Trophoblast cell (in vitro differentiated cells and primary cell): ENCODE data around the gene KAT2A.

Source experiments
- DNase-seq, 2 donors: peaks; one replicate each; pipeline ENCODE4 v3.0.0-alpha.2; 2016
- H2AFZ ChIP-seq: 2 replicates; pipeline ENCODE4 v1.6.1; 2013; ENCODE audit warnings: low read length, moderate library complexity, mild to moderate bottlenecking; ENCODE audit not compliant: insufficient read depth, poor library complexity
- H2AK5ac ChIP-seq: 2 replicates; pipeline ENCODE4 v1.6.1; 2013; ENCODE audit warnings: mild to moderate bottlenecking, low read length
- H2BK120ac ChIP-seq: 2 replicates; pipeline ENCODE4 v1.6.1; 2013; ENCODE audit warnings: low read length, mild to moderate bottlenecking, moderate library complexity; ENCODE audit not compliant: insufficient read depth, poor library complexity
- H2BK12ac ChIP-seq: 2 replicates; pipeline ENCODE4 v1.6.1; 2013; ENCODE audit warnings: mild to moderate bottlenecking, low read length, moderate library complexity
- H2BK5ac ChIP-seq: 2 replicates; pipeline ENCODE4 v1.6.1; 2013; ENCODE audit warnings: low read length, low read depth, moderate library complexity, mild to moderate bottlenecking; ENCODE audit not compliant: poor library complexity
- H3K14ac ChIP-seq: 2 replicates; pipeline ENCODE4 v1.6.1; 2013; ENCODE audit warnings: mild to moderate bottlenecking, low read length
- H3K18ac ChIP-seq: 2 replicates; pipeline ENCODE4 v1.6.1; 2013; ENCODE audit warnings: mild to moderate bottlenecking, low read length
- H3K23ac ChIP-seq: 2 replicates; pipeline ENCODE4 v1.6.1; 2013; ENCODE audit warnings: low read length
- H3K27ac ChIP-seq: 2 replicates; pipeline ENCODE4 v1.5.1; 2013; ENCODE audit warnings: low read depth, mild to moderate bottlenecking, inconsistent platforms, low read length, moderate library complexity
- H3K27me3 ChIP-seq: 2 replicates; pipeline ENCODE4 v1.6.1; 2013; ENCODE audit warnings: inconsistent platforms, mild to moderate bottlenecking, low read length, moderate library complexity; ENCODE audit not compliant: insufficient read depth
- H3K36me3 ChIP-seq, 2 experiments: 1 replicate in 1 of 2; 2 replicates in 1 of 2; pipeline ENCODE4 v1.6.1; 2013; ENCODE audit warnings: low read length in 2 of 2, mild to moderate bottlenecking in 2 of 2, moderate library complexity in 1 of 2; ENCODE audit not compliant: insufficient read depth in 2 of 2, control insufficient read depth in 1 of 2
- H3K4ac ChIP-seq: 2 replicates; pipeline ENCODE4 v1.6.1; 2013; ENCODE audit warnings: low read depth, mild to moderate bottlenecking, low read length, moderate library complexity
- H3K4me1 ChIP-seq, 2 experiments: 1 replicate in 1 of 2; 2 replicates in 1 of 2; pipeline ENCODE4 v1.6.1; 2013; ENCODE audit warnings: low read length in 2 of 2, mild to moderate bottlenecking in 2 of 2, moderate library complexity in 1 of 2; ENCODE audit not compliant: insufficient read depth in 2 of 2, control insufficient read depth in 1 of 2
- H3K4me2 ChIP-seq: 2 replicates; pipeline ENCODE4 v1.6.1; 2013; ENCODE audit warnings: inconsistent platforms, mild to moderate bottlenecking, low read length, moderate library complexity
- H3K4me3 ChIP-seq: 2 replicates; pipeline ENCODE4 v1.5.1; 2013; ENCODE audit warnings: mild to moderate bottlenecking, low read depth, low read length, inconsistent platforms
- H3K79me1 ChIP-seq: one replicate; pipeline ENCODE4 v1.6.1; 2013; ENCODE audit warnings: low read length
- H3K79me2 ChIP-seq: 2 replicates; pipeline ENCODE4 v1.6.1; 2013; ENCODE audit warnings: low read length, mild to moderate bottlenecking; ENCODE audit not compliant: control insufficient read depth, insufficient read depth, poor library complexity
- H3K9ac ChIP-seq: 2 replicates; pipeline ENCODE4 v1.6.1; 2013; ENCODE audit warnings: mild to moderate bottlenecking, low read length
- H3K9me3 ChIP-seq: 2 replicates; pipeline ENCODE4 v1.6.1; 2013; ENCODE audit warnings: low read depth, mild to moderate bottlenecking, control low read depth, inconsistent platforms, low read length; ENCODE audit not compliant: insufficient read depth
- H4K12ac ChIP-seq: 2 replicates; pipeline ENCODE4 v1.6.1; 2013; ENCODE audit warnings: low read depth, mild to moderate bottlenecking, low read length, moderate library complexity
- H4K8ac ChIP-seq: 2 replicates; pipeline ENCODE4 v1.6.1; 2013; ENCODE audit warnings: low read depth, mild to moderate bottlenecking, low read length, moderate library complexity
- H4K91ac ChIP-seq: one replicate; pipeline ENCODE4 v1.6.1; 2013; ENCODE audit warnings: low read depth, mild to moderate bottlenecking, low read length, moderate library complexity
- WGBS: extraction: QIAGEN DNeasy Blood & Tissue Kit; methylation state at CpG from one replicate; pipeline ENCODE4 v1.1.7; 2013; ENCODE audit warnings: missing lambda C conversion rate; ENCODE audit not compliant: insufficient read length, insufficient coverage; ENCODE audit errors: extremely low coverage; 5-methylcytosine and 5-hydroxymethylcytosine counted together

The KAT2A gene

DNA sequence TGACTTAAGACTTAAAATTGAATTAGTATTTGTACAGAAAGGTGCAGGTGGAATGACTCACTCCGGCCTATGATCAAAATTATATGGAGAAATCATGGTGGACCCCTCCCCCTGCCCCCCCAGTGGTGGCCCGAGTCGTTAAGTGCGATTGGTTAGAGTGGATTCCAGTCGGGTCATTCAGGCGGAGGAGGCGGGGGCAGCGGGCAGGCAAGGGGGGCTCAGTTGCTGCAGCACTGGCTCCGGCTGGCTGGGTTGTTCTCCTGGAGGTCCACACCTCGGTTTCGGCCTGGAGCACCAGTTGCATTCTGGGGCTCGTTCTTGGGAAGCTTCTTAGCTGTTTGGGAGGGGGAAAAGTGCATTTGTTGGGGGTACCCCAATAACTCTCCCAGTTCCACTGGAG lies 4.4 kb upstream of the KAT2A start:
- no peak overlapping the region for H3K23ac ChIP-seq
- H4K12ac ChIP-seq: no peak overlapping the region
- H3K4me2 ChIP-seq: no peak overlapping the region
- WGBS: no CpG with 5 or more reads among the region's 12 CpGs
- no peak overlapping the region for H3K4ac ChIP-seq
- no peak overlapping the region for H3K14ac ChIP-seq
- peaks cover 1% of the 10 kb centered on the region for H3K9me3 ChIP-seq
- DNase-seq: no peak
- H2BK5ac ChIP-seq: no peak overlapping the region
- no peak overlapping the region for H3K18ac ChIP-seq
- no peak overlapping the region for H3K4me3 ChIP-seq
- H3K4me1 ChIP-seq: peaks cover 0 to 15% of the 10 kb centered on the region in 2 experiments
- no peaks in the 10 kb centered on the region for H3K79me2 ChIP-seq
- no peak overlapping the region for H2BK120ac ChIP-seq
- H2AK5ac ChIP-seq: no peak overlapping the region
- H3K27ac ChIP-seq: no peak overlapping the region
- H2AFZ ChIP-seq: no peak overlapping the region
- no peaks in the 10 kb centered on the region for H3K27me3 ChIP-seq
- H2BK12ac ChIP-seq: no peak overlapping the region
- no peak overlapping the region for H3K9ac ChIP-seq
- H4K91ac ChIP-seq: no peak overlapping the region
- no peak overlapping the region for H4K8ac ChIP-seq
- H3K79me1 ChIP-seq: no peaks in the 10 kb centered on the region
- H3K36me3 ChIP-seq: peaks cover 47 to 53% of the 10 kb centered on the region in 2 experiments

DNA sequence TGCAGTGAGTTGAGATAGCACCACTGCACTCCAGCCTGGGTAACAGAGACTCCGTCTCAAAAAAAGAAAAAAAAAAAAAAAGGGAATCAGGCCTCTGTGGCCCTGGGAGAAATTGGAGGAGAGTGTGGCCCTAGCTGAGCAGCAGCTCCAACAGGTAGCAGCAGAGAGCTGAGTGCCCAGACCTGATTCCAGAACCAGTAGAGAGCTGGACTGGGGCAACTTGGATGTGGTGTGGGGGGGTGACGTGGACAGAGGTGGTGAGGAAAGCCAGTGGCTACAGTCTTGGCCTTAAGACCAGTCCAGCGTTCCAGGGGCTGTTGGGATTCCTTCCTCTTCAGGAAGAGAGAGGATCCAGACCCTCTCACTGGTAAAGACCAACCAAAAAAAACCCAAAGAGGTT lies 3.1 kb upstream of the KAT2A start:
- H4K91ac ChIP-seq: no peak overlapping the region
- H4K12ac ChIP-seq: no peak overlapping the region
- no peak overlapping the region for H3K4ac ChIP-seq
- no peak overlapping the region for H2BK5ac ChIP-seq
- H3K18ac ChIP-seq: no peak overlapping the region
- no peak overlapping the region for H2BK120ac ChIP-seq
- peak in 1 of 2 donors; percentile 37 for DNase-seq
- H3K23ac ChIP-seq: no peak overlapping the region
- H2BK12ac ChIP-seq: no peak overlapping the region
- H3K9me3 ChIP-seq: no peaks in the 10 kb centered on the region
- no peaks in the 10 kb centered on the region for H3K79me1 ChIP-seq
- peaks cover 0 to 16% of the 10 kb centered on the region in 2 experiments for H3K4me1 ChIP-seq
- no peak overlapping the region for H3K9ac ChIP-seq
- H3K27ac ChIP-seq: no peak overlapping the region
- peaks cover 34 to 40% of the 10 kb centered on the region in 2 experiments for H3K36me3 ChIP-seq
- no peak overlapping the region for H4K8ac ChIP-seq
- no peak overlapping the region for H3K4me3 ChIP-seq
- H2AK5ac ChIP-seq: no peak overlapping the region
- H3K27me3 ChIP-seq: no peaks in the 10 kb centered on the region
- no peaks in the 10 kb centered on the region for H3K79me2 ChIP-seq
- no peak overlapping the region for H3K4me2 ChIP-seq
- WGBS: no CpG with 5 or more reads among the region's 3 CpGs
- H3K14ac ChIP-seq: no peak overlapping the region
- no peak overlapping the region for H2AFZ ChIP-seq

DNA sequence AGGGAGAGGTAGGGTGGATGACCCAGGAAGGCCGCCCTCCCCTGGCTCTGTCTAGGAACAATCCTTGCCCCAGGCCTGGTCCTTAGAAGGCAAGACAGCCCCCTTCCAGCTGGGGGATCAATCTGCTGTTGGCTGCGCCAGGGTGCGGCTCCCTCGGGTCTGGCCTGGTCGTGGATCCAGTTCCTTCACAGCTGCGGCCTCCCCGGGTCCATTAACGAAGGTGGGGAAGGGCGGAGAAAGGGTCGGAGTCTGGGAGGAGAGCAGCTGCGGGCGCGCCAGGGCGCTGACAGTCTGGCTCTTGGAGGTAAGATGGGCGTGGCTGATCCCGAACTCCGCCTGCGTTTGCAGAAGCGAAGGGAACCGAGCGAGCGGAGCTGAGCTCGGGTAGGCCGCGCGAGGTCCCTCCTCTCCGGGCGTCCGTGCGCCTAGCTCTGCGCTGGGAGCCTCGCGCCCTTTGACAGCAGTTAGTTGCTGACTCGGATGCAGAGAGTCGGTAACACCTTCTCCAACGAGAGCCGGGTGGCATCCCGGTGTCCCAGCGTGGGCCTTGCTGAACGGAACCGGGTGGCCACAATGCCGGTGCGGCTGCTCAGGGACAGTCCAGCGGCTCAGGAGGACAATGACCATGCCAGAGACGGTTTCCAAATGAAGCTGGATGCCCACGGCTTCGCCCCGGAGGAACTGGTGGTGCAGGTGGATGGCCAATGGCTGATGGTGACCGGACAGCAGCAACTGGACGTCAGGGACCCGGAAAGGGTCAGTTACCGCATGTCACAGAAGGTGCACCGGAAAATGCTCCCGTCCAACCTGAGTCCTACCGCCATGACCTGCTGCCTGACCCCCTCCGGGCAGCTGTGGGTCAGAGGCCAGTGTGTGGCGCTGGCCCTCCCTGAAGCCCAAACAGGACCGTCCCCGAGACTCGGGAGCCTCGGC lies 1.5 kb upstream of the KAT2A start, which contains the start of gene HSPB9:
Gene HSPB9 (plus strand): TSS at position 434 of the 933 bp plus-strand sequence. CDS start 47 bp downstream, at position 481.
- Histone ChIP-seq H2BK5ac (no peak within 1 kb of the TSS), H3K4me3 (no peak within 1 kb of the TSS), H3K4me1 (peaks cover 0 to 16% of the 10 kb centered on the region in 2 experiments), H3K36me3 (peaks cover 18 to 24% of the 10 kb centered on the region in 2 experiments), H3K9ac (no peak within 1 kb of the TSS), H4K91ac (no peak within 1 kb of the TSS), H3K14ac (no peak within 1 kb of the TSS), H3K23ac (no peak within 1 kb of the TSS), H4K12ac (peak within 1 kb of the TSS; percentile 37), H2BK120ac (no peak within 1 kb of the TSS), H3K27ac (no peak within 1 kb of the TSS), H3K9me3 (no peaks in the 10 kb centered on the region), H3K18ac (no peak within 1 kb of the TSS), H4K8ac (peak within 1 kb of the TSS; percentile 3), H3K27me3 (no peaks in the 10 kb centered on the region), H2BK12ac (no peak within 1 kb of the TSS), H2AFZ (peak within 1 kb of the TSS; percentile 3), H3K4ac (no peak within 1 kb of the TSS), H3K79me1 (no peaks in the 10 kb centered on the region), H3K4me2 (peak within 1 kb of the TSS; percentile 31), H3K79me2 (no peaks in the 10 kb centered on the region), H2AK5ac (no peak within 1 kb of the TSS)
- DNase-seq: peak; percentile 96
- WGBS: no CpG with 5 or more reads among the region's 61 CpGs

DNA sequence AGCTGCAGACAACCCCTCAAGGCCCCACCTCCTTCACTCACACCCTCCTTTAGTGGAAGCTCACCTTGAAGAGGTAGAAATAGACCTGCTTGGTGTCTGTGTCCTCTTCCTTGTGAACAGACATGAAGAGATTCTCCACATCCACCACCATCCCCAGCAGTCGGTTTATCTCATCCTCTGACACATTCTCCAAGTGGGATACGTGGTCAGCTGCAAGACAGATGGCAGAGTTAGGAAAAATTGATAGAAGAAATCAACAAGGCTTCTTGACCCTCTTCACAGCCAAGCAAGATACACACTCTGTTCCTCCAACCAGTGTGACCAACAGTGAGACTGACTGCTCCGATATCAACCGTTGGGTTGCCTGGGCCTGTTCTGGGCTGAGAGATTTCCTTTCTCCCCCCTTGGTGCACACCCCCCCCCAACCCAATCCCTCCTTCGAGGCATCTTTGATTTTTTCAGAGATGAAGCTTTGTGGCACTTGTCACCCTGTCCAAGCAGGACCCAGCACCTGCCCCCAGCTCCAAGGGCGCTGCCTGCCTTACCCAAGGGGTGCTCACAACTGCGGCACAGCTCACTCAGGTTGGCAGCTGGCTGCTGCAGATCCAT lies 902 bp downstream of the KAT2A start:
- no peaks in the 10 kb centered on the region for H3K79me1 ChIP-seq
- no peak overlapping the region for H3K9ac ChIP-seq
- H3K4me2 ChIP-seq: peak overlapping the region; percentile 47
- no peak overlapping the region for H2BK120ac ChIP-seq
- H3K4me3 ChIP-seq: no peak overlapping the region
- no peak overlapping the region for H4K12ac ChIP-seq
- DNase-seq: no peak
- no peak overlapping the region for H4K91ac ChIP-seq
- H3K27me3 ChIP-seq: no peaks in the 10 kb centered on the region
- H4K8ac ChIP-seq: no peak overlapping the region
- H3K23ac ChIP-seq: no peak overlapping the region
- no peak overlapping the region for H3K14ac ChIP-seq
- no peak overlapping the region for H2AK5ac ChIP-seq
- no peak overlapping the region for H3K4ac ChIP-seq
- no peak overlapping the region for H2BK5ac ChIP-seq
- H3K9me3 ChIP-seq: no peaks in the 10 kb centered on the region
- no peaks in the 10 kb centered on the region for H3K79me2 ChIP-seq
- H2BK12ac ChIP-seq: no peak overlapping the region
- peaks cover 3 to 14% of the 10 kb centered on the region in 2 experiments for H3K36me3 ChIP-seq
- H3K4me1 ChIP-seq: peaks cover 0 to 16% of the 10 kb centered on the region in 2 experiments
- no peak overlapping the region for H3K18ac ChIP-seq
- no peak overlapping the region for H3K27ac ChIP-seq
- WGBS: no CpG with 5 or more reads among the region's 7 CpGs
- H2AFZ ChIP-seq: no peak overlapping the region
